WTC11 (cell line): ENCODE data around the gene PCDHA9. TPM values are rescaled to one million over a fixed set of nuclear protein-coding genes. Genes with fewer than 3 reads are reported as not detected.

ENCODE experiments used
- ATAC-seq: fragments of 200-7000 bp; cut with Tn5 transposase; 2 replicates; pipeline ENCODE4 v1.10.0; 2021; ENCODE audit warnings: mild to moderate bottlenecking, moderate library complexity
- CTCF ChIA-PET: fragments of 300-600 bp; sonication (Branson Sonifier 250); formaldehyde crosslinking; loops from one replicate; lab custom pipeline; 2021; ENCODE audit warnings: antibody characterized with exemption; lab: Charles Lee
- POLR2A ChIA-PET: fragments of 350-600 bp; sonication (Branson Sonifier 250); formaldehyde crosslinking; loops from one replicate; lab custom pipeline; 2021; ENCODE audit warnings: antibody characterized with exemption; lab: Charles Lee
- DNase-seq: peaks from one replicate; pipeline ENCODE4 v3.0.0; 2021; ENCODE audit warnings: low spot score
- H3K27ac Mint-ChIP-seq: 2 replicates; pipeline ENCODE4 v1.8.0; 2021; ENCODE audit warnings: mixed read lengths
- H3K27me3 Mint-ChIP-seq: 2 replicates; pipeline ENCODE4 v1.8.0; 2021; ENCODE audit warnings: low read depth, mild to moderate bottlenecking, moderate library complexity, mixed read lengths
- H3K36me3 Mint-ChIP-seq: 2 replicates; pipeline ENCODE4 v1.8.0; 2021; ENCODE audit warnings: mixed read lengths
- H3K4me1 Mint-ChIP-seq: 2 replicates; pipeline ENCODE4 v1.8.0; 2022; ENCODE audit warnings: mixed read lengths
- H3K4me3 Mint-ChIP-seq: 2 replicates; pipeline ENCODE4 v1.8.0; 2021; ENCODE audit warnings: mild to moderate bottlenecking, moderate library complexity, mixed read lengths
- H3K9me3 Mint-ChIP-seq: 2 replicates; pipeline ENCODE4 v1.8.0; 2021; ENCODE audit warnings: mixed read lengths
- ARID4B ChIP-seq: sonication (generic); formaldehyde crosslinking; IDR thresholded peaks from 2 replicates; pipeline ENCODE4 v1.8.0; 2023; ENCODE audit warnings: missing genetic modification reagents, mild to moderate bottlenecking, borderline replicate concordance
- CBFB ChIP-seq: sonication (generic); formaldehyde crosslinking; IDR thresholded peaks from 2 replicates; pipeline ENCODE4 v1.8.1; 2022; ENCODE audit warnings: mild to moderate bottlenecking, low read depth, missing genetic modification reagents
- CTCF ChIP-seq: fragments of 200-600 bp; IDR thresholded peaks from 2 replicates; pipeline ENCODE4 v1.8.0; 2022; ENCODE audit warnings: antibody characterized with exemption
- E2F5 ChIP-seq: sonication (generic); formaldehyde crosslinking; IDR thresholded peaks from 2 replicates; pipeline ENCODE4 v1.8.1; 2022; ENCODE audit warnings: mild to moderate bottlenecking, moderate library complexity, missing genetic modification reagents
- EMX1 ChIP-seq: fragments of 250-450 bp; sonication (Bioruptor Pico); IDR thresholded peaks from 2 replicates; pipeline ENCODE4 v1.8.0; 2021; ENCODE audit warnings: mild to moderate bottlenecking
- MLX ChIP-seq: sonication (generic); formaldehyde crosslinking; IDR thresholded peaks from 2 replicates; pipeline ENCODE4 v1.8.1; 2023; ENCODE audit warnings: mild to moderate bottlenecking, missing genetic modification reagents, moderate library complexity
- MXD4 ChIP-seq: fragments of 250-450 bp; sonication (Bioruptor Pico); IDR thresholded peaks from 2 replicates; pipeline ENCODE4 v1.8.0; 2021; ENCODE audit warnings: mild to moderate bottlenecking, moderate library complexity, borderline replicate concordance
- SMAD3 ChIP-seq: sonication (generic); formaldehyde crosslinking; IDR thresholded peaks from 2 replicates; pipeline ENCODE4 v1.8.0; 2022; ENCODE audit warnings: missing genetic modification reagents, mild to moderate bottlenecking, borderline replicate concordance
- SP1 ChIP-seq: sonication (generic); formaldehyde crosslinking; conservative IDR thresholded peaks from 2 replicates; pipeline ENCODE4 v1.8.1; 2022; ENCODE audit warnings: missing genetic modification reagents
- total RNA-seq: library from RNA; stranded (reverse); gene quantifications from 3 replicates; pipeline ENCODE4 v1.2.3, GENCODE V29; 2021

The PCDHA9 gene
- total RNA-seq, 1 experiment from 2014 or later, result 1.5 TPM

- no peak for ATAC-seq
- CTCF ChIA-PET, result interaction anchor here (0.6 to 0.8 kb wide), 2 partner anchors 50 to 188 kb away, joined by 3 read pairs; partner anchors contain the start of gene PCDHA1
- H3K9me3 Mint-ChIP-seq, result peaks cover 5% of the 10 kb centered on the region; the same call in 1 of the 2 replicates
- POLR2A ChIA-PET, result no interaction called here
- peaks cover 20% of the 10 kb centered on the region for H3K36me3 Mint-ChIP-seq
- H3K27me3 Mint-ChIP-seq, result no peaks in the 10 kb centered on the region
- TF ChIP-seq MXD4 (CRISPR knock-in tag) (no peak), CBFB (CRISPR knock-in tag) (no peak), SP1 (no peak), ARID4B (CRISPR knock-in tag) (no peak), MLX (CRISPR knock-in tag) (no peak), E2F5 (CRISPR knock-in tag) (no peak), EMX1 (no peak)
- DNase-seq, result no peak
- no peak overlapping the region for H3K4me3 Mint-ChIP-seq
- H3K4me1 Mint-ChIP-seq, result no peaks in the 10 kb centered on the region
- H3K27ac Mint-ChIP-seq, result no peak overlapping the region
Observed at GRCh38 chr5:140835622-140836510, 12.3 kb upstream of the PCDHA9 start.

GRCh38 chr5:140840978-140841962 is 6.9 kb upstream of the PCDHA9 start, which contains the start of gene PCDHA8:
TSS of gene PCDHA8 (plus strand) at chr5:140841187. CDS start at chr5:140841322, 135 bp downstream.
- POLR2A ChIA-PET, result interaction anchor here (0.6 kb wide), 1 partner anchor 424 kb away, joined by 6 read pairs; no protein-coding TSS in a partner anchor
- CTCF ChIA-PET, result interaction anchor here (0.5 to 4.7 kb wide), 61 partner anchors 10 to 1652 kb away, joined by 3 to 61 read pairs (median 6); partner anchors contain the start of genes IK, NDUFA2, PCDHA1 and PCDHA10
- Mint-ChIP-seq H3K9me3 (peaks cover 4% of the 10 kb centered on the region), H3K4me1 (peaks cover 7% of the 10 kb centered on the region; the same call in 1 of the 2 replicates), H3K36me3 (peaks cover 6% of the 10 kb centered on the region), H3K27me3 (no peaks in the 10 kb centered on the region; the same call in 1 of the 2 replicates), H3K27ac (no peak within 1 kb of the TSS), H3K4me3 (peak within 1 kb of the TSS; percentile 49)
- TF ChIP-seq SMAD3 (CRISPR knock-in tag) (no peak), CTCF (peak; percentile 65)
- ATAC-seq (peak; percentile 85), DNase-seq (peak; percentile 76)
